SKM-1 treated with dmso at 0.1 percent for 144 hours (cell line): ENCODE results near the gene FAXC.

Experiments used
- DNase-seq: peaks from one replicate; lab custom pipeline; 2025; ENCODE audit not compliant: unreplicated experiment; lab: John Stamatoyannopoulos, UW

The FAXC gene

DNA sequence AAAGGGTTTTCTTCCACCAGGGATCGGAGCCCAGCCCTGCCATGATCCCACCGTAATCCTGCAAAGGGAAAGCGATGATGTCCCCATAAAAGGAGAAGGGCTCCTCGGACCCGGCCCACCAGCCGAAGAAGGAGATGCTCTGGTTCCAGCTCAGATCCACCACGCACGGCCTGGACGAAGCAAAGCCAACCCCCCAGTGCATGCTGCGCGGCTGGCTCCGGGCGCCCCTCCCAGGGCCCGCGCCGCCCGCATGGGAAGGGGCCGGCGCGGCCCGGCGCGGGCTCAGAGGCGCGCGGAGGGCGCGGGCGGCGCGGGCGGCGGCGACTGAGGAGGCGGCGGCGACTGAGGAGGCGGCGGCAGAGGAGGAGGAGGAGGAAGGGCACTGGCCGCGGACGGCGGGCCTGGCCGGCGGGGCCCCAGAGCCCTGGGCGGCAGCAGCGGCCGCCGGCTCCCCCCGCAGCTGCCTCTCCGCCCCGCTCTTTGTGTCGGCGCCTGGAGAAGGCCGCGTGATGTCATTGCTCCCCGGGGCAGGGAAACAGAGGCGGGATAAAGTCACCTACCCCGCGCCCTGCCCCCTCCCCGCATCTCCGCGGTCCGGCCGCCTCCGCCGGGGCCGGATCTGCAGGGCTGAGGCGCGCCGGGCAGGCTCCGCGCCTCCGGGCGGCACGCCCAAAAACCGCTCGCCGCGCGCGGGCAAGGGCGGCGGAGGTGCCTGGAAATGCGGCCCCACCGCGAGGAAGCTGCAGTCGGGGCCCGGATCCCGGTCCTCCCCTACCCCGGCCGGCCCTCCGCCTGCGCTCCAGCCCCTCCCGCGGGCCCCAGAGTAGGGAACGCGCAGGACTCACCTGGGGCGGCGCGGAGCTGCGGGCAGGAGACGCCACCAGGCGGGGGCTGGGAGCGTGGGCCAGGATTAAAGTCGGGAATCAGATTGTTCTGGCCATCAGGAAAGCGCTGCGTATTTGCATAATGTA, at the start of gene FAXC:
Gene FAXC, minus strand, starts transcription at position 504 of the 971 bp plus-strand sequence. Its CDS starts 302 bp downstream, at position 202.
- DNase-seq, result peak; percentile 19

DNA sequence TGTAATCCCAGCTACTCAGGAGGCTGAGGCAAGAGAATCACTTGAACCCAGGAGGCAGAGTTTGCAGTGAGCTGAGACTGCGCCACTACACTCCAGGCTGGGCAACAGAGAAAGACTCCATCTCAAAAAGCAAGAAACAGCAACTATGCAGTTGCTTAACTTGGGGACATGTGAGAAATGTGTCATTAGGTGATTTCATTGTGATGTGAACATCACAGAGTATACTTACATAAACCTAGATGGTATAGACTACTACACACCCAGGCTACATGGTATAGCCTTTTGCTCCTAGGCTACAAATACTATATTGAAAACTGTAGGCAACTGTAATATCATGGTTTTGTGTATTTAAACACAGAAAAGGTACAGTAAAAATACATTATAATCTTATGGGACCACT, 47.8 kb upstream of the FAXC start:
- no peak for DNase-seq

DNA sequence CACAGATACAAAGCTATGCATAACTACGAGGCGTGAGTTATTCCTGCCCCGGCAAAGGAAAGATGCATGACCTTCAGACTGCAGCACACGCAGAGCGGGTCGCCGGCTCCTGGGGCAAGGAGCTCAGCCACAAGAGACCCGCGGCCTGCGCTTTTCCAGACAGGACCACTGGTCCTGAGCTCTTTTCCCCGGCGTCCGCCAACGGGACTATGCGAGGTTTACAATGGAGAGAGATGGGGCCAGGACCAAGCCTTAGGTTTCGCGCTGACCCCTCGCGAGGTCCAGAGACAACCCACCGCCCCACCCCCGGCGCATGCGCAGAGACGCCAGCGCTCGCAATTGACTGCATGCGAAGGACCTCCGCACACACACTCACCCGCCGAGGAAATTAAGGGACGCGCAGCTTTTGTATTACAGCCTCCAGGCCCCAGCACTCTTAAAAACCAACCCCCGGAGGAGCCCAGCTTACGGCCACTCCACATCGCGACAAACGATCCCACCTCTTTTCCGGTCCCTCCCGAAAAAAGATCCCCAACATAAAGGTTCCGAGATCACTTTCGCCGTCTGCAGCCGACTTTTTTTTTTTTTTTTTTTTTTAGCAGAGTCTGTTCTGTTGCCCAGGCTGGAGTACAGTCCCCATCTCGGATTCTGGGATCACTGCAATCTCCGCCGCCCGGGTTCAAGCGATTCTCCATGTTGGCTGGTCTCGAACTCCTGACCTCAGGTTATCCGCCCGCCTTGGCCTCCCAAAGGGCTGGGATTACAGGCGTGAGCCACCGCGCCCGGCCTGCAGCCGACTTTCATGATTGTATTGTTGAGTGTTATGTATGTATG, 44.4 kb upstream of the FAXC start, which contains the start of gene COQ3:
Gene COQ3, minus strand, starts transcription at position 498 of the 834 bp plus-strand sequence. Its CDS starts 16 bp downstream, at position 482.
- peak; percentile 59 for DNase-seq

DNA sequence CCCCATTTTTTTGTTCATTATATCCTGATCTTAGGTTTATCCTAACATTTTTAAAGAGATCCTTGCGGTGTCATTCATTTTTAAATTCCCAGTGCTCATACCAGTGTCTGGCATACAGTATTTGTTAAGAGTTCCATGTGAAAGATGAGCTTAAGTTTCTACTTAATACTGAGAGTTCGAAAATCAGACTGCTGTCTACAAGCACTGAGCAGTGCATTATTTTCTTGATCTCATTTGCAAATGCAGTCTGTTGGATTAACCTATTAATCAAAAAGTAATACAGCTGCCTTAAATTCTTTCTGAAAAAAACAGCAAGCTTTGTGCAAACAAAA, 43.9 kb upstream of the FAXC start:
- DNase-seq, result no peak

DNA sequence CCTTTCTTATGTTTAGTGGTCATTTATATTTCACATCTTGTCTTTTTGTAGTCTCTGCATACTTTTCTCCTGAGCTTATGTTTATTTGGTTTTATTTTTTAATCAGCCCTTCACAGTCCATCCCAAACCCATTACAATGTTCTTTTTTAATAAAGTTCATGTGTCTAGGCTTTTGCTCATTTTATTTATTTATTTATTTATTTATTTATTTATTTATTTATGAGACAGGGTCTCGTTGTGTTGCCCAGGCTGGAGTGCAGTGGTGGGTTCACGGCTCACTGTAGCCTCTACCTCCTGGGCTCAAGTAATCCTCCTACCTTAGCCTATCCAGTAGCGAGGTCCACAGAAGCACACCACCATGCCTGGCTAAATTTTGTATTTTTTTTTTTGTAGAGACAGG, 41.4 kb upstream of the FAXC start:
- no peak for DNase-seq

DNA sequence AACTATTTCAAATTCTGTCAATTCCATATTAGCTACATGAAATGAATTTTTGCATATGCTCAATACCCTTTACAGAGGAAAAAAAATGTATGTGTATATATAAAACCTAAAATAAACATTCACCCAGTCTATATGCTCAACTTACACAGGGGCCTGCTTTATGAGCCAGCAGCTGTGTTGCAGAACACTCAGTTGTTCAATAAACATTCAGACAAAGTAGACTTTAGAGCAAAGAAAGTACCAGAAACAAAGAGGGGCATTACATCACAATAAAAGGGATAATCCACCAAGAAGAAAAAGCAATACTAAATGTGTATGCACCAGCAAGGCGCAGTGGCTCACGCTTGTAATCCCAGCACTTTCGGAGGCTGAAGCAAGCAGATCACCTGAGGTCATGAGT, 35.0 kb upstream of the FAXC start:
- no peak for DNase-seq

DNA sequence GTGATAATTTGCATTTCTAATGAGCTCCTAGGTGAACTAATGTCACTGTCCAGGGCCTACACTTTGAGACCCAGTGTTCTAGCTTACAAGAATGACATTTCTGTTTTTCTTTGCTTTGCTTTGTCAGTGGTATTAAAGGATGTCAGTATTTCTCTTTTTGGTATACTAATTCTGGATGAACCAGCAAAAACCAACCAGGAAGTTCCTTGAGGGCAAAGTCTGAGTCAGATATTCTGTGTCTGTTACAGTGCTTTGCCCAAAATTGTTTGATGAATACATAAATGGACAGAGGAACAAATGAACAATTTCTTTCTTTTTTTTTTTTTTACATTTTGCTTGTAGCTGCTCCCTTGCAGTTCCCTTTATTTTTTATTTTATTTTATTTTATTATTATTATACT, 29.2 kb upstream of the FAXC start:
- DNase-seq, result no peak

DNA sequence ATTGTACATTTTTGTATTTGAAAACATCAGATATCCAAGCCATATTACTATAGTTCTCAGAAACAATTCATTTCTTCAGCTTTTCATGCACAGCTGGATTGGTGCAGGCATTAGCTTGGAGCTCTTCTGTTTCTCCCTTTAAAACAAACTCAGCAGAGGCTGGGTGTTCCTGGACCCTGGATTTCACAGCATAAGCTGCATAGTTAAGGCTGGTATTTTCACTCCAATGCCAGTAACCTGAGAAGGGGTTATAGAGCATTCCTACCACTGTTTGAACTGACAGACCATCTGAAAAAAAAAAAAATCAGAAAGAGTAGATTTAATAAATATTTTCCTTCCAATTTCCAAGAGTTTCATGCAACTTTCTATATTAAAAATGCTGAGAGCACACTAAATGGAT, 20.1 kb upstream of the FAXC start:
- no peak for DNase-seq

DNA sequence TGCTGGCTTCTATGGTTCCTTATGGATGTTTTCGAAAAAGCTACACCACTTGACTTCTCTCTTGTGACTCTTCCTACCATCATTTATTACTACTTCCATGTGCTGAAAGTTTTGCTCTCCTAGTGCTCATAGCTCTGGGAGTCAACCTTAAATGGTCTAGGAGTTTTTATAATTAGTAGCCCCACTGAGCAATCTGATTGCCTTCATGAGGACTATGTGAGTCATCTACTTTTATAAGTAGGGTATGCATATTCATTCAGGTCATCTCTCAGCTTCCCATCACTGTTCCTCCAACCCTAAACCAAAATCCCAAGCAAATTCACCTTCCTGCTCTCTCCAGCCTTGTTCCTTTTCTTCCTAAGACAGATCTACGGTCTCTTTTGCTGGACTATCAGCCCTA, 17.4 kb upstream of the FAXC start:
- DNase-seq, result no peak

DNA sequence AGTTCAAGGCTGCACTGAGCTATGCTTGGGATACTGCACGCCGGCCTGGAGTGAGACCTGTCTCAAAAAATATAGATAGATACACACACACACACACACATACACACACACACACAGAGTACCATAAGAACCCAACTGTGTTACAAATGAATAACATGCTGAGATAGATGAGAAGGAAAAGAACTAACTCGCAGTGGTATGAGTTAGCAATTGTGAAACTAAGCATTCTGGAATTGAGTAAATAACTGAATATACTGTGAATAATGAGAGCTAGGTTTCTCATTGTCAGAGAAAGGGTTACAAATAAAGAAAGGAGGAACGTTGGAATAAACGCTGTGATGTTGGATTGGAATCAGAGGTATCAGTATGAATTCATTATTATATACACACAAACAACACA, 14.6 kb upstream of the FAXC start:
- DNase-seq, result no peak

DNA sequence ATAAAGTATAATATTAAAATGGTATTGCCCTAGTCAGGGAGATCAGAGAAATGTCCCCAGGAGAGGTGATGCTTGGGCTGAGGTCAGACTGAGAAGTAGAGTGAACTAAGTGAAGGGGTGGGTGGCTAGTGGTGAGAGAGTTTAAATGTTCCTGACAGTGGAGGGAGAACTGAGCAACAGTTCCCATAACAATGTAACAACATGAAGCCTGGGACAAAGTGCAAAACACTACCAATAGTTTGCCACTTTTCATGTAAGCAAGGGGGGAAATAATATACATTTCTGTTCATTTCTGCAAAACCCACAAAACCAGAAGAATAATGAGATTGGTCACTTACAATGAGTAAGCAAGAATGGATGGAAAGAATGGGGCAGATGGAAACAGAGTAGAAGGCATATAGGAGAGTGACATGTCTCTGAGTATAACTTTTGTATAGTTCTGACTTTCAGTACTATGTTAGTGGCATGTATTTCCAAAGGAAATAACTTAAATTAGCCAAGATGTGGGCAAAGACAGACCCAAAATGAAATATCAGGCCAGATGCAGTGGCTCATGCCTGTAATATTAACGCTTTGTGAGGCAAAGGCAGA, 13.3 kb upstream of the FAXC start:
- DNase-seq, result no peak

DNA sequence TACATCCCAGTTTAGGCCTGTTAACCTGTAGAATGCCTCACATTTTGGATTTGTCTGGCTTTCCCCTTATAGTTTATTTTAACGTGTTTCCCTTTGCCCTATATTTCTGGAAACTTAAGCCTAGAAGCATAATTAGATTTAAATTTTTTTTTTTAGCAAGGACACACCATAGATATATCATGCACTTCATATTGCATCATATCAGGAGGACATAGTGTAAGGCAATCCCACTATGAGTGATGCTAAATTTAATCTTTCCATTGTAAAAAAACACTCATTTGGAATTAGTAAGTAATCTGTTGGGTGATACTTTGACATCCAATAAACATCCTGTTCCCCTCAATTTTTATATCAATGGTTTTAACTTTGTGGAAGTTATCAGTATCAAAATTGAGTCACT, 10.3 kb upstream of the FAXC start:
- DNase-seq, result no peak

DNA sequence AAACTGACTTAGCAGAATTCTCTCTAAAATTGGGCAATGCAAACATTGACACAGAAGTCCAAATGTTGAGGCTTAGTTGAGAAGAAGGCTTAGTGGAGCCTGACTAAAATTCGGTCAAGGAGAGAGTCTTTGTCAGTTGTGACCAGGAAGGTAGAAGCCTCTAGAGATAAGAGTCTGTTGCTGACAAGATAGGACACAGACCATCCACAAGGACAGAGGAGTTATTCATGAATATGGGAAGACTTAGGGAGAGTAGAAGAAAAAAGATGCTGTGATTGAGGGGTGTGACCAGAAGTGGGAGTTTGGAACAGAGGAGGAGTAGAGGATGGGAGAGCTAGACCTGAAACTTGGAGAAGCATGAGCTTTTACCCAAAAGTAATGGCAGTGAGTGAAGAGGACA, 7.2 kb upstream of the FAXC start:
- DNase-seq, result no peak

DNA sequence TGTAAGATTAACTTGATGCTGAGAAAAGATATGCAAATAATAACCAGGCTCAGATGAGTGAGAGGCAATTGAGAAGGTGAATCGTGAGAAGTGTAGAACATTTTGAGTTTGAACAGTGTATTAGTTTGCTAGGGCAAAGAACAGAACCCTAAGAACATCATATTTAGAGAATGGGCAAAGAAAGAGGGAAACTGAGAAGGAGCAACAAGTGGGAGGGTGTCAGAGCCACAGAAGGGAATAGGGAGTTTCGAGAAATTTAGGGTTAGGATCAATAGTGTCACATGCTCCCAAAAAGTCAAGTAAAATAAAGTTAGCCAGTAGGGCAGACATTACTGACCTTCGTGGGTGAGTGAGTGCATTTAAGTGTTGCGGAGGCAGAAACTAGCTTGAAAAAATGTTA, 5.5 kb upstream of the FAXC start:
- DNase-seq, result no peak

DNA sequence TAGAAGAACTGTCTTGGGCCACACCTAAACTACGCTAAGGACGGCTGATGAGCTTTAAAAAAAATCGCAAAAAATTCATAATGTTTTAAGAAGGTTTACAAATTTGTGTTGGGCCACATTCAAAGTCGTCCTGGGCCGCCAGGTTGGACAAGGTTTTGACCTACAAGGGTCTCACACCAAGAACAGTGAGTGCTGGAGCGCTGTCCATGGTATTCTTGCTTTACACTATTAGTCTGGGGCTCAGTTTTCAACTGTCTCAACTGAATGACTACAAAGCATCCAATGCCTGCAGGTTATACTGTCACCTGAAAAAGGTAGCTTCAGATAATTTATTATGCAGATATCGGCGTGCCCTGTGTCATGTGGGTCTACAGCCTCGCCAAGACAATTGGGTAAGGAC, 3.7 kb upstream of the FAXC start:
- no peak for DNase-seq

DNA sequence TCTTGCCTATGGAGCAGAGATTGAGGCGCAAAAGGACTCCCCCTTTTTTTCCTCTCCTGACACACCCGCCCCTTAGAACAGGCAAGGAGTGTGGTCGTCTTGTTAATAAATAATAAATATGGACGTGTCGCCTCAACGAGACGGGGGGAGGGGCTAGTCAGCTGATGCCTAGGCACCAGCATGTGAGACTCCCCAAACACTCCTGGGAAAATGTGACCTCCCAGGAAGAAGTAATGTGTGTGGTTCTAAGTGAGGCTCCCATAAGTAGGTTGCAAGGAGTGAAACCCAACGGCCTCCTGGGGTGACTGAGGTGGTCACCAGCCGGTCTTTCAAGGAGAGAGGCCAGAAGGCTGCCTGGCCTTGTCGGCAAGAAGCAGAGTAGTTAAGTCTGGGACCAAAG, 1.1 kb upstream of the FAXC start:
- no peak for DNase-seq

DNA sequence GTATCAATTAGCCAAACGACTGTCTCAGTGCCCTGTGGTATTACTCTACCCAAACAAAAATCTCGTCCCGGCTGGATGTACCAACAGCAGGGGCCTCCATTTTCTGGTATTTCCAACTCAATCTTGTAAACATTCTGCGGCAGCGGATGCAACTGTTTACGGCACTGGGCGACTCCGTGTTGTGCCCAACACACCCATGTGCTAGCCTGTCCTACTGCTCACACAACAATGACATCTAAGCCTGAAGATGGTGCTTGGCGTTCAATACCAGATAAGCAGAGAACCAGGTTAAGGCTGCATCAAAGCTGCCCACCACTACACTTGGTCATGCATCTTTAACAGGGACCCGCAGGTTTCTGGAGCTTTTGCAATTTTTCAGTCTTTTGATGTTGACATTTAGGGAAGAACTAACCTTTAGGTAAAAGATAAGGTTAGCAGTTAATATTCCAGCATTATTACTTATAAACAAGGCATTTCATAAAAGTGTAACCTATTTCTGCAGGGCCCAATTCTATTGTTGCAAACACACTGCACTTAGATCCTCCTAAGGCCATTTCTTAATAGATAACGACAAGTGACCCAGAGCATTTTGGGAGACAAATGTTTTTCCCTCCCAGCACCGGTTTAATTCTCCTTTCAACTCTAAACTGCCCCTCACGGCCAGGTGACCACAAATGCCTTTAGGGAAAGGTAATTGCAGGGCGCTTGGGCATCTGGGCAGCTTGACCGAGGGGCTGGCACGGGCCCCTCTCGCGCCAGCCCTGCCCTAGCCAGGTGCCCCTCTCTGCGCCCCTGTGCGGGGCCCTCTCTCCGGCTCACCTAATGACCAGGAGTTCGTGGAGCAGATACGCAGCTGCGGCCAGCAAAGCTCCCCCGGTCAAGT, 945 bp downstream of the FAXC start:
- no peak for DNase-seq

DNA sequence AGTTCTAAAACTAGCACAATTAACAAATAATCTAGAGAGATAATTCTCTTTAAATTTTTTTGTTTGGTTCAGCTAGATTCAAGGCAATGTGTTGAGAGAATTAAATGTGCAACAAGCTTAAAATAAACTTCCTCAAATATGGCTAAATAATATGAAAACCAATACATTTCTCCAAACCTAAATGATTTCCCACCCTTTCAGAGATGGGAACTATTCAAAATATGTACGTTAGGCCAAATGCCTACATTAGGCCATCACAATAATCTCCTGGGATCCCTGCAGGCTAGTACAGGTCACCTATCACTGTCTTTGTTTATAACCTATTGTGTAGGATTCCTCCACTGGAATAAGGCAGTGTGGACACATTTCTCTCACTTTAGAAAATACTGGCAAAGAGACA, 1.7 kb downstream of the FAXC start:
- DNase-seq, result no peak

DNA sequence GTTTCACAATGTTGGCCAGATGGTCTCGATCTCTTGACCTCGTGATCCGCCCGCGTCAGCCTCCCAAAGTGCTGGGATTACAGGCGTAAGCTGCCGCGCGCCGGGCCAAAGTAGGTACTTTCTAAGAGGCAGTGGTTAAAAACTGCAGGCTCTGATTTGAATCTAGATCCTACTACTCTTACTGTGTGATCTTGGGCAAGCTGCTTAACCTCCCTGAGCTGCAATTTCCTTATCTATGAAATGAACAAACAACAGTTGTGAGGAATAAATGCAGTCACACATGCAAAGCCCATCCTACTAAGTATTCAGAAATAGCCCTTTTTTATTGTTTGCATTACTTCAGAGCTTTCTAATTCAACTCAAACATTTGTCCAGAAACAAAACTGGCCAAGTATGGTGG, 2.9 kb downstream of the FAXC start:
- no peak for DNase-seq

DNA sequence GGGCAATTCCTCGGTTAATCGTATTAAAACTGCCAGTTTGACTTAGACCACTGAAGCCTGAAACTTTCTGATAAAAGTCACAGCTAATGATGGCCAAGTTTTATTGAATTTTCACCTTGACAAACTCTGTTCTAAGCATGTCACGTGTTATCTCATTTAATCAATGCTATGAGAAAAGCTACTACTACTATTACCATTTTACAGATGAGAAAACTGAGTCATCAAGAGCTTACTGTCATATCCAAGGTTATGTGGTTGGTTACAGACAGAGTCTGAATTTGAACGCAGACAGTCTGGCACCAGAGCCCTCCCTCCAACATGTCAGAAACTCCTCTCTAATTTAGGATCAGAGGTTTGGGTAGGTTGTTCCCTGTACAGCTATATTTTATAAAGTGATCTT, 4.3 kb downstream of the FAXC start:
- DNase-seq, result no peak

DNA sequence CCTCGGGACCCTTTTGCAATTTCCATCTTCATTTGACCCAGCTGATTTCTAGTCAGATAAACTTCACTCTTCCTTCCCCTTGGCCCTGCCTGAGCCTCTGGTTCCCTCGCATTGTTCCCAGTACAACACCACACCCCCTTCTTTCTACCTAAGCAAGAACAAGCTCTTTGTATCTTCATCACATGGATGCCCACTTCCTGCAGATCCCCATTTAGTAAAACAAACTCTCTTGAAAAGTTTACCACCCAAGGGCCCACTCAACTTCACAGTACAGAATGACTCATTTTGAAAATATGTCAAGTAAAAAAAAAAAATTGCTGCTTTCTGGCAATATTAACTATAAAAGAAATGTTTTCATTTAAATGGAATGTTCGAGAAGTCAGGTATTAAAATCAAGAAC, 5.2 kb downstream of the FAXC start:
- no peak for DNase-seq
